HUES64 (cell line): ENCODE data around the gene THOC2.
"Not testable (repeated sequence)": the region's sequence is repeated elsewhere in the genome, so short reads cannot be mapped to it uniquely, and the experiment has no call there.

Experiments
- H3K27ac ChIP-seq: 2 replicates; pipeline ENCODE4 v1.7.0; 2013; ENCODE audit warnings: low read depth, low read length, inconsistent platforms
- H3K27me3 ChIP-seq: 2 replicates; pipeline ENCODE4 v1.6.1; 2013; ENCODE audit warnings: mild to moderate bottlenecking, low read length; ENCODE audit not compliant: insufficient read depth
- H3K36me3 ChIP-seq: 2 replicates; pipeline ENCODE4 v1.6.1; 2013; ENCODE audit warnings: mild to moderate bottlenecking, low read length; ENCODE audit not compliant: insufficient read depth
- H3K4me1 ChIP-seq: 2 replicates; pipeline ENCODE4 v1.6.1; 2013; ENCODE audit warnings: mild to moderate bottlenecking, low read length, moderate library complexity; ENCODE audit not compliant: insufficient read depth
- H3K4me3 ChIP-seq: 2 replicates; pipeline ENCODE4 v1.5.1; 2013; ENCODE audit warnings: mild to moderate bottlenecking, low read length, moderate library complexity
- H3K9ac ChIP-seq: 2 replicates; pipeline ENCODE4 v1.6.1; 2013; ENCODE audit warnings: mild to moderate bottlenecking, low read depth, low read length
- H3K9me3 ChIP-seq: 2 replicates; pipeline ENCODE4 v1.6.1; 2013; ENCODE audit warnings: low read depth, low read length; ENCODE audit not compliant: insufficient read depth
- WGBS: fragments of 150-250, 120-280 bp; methylation state at CpG from one replicate; pipeline ENCODE4 v1.1.7; 2013; ENCODE audit warnings: missing lambda C conversion rate; 5-methylcytosine and 5-hydroxymethylcytosine counted together

THOC2 gene

DNA sequence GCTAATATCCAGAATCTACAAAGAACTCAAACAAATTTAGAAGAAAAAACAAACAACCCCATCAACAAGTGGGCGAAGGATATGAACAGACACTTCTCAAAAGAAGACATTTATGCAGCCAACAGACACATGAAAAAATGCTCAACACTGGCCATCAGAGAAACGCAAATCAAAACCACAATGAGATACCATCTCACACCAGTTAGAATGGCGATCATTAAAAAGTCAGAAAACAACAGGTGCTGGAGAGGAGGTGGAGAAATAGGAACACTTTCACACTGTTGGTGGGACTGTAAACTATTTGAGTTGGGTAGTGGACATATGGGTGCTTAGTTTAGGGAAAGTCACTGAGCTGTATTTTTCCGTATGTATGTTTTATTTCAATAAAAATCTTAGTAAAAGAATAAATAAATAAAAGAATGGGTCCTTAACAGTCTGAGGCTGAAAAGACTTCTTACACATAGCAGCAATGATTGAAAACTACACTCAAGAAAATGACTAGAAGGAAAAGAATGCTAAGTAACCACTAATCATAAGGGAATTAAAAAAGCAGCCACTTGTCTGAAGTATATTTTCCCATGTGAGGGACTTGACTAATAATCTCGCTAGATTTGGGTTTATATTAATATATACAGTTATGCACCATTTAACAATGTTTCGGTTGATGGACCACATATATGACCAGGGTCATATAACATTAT, 68.2 kb downstream of the THOC2 start:
- WGBS: 100% methylated on average over 2 of the region's 6 CpGs
- H3K9ac ChIP-seq: not testable (repeated sequence)
- peaks cover 62% of the 10 kb centered on the region for H3K36me3 ChIP-seq

DNA sequence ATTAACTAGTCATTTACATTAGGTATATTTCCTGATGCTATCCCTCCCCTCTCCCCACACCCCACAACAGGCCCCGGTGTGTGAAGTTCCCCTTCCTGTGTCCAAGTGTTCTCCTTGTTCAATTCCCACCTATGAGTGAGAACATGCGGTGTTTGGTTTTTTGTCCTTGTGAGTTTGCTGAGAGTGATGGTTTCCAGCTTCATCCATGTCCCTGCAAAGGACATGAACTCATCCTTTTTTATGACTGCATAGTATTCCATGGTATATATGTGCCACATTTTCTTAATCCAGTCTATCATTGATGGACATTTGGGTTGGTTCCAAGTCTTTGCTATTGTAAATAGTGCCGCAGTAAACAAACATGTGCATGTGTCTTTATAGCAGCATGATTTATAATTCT, 69.1 kb downstream of the THOC2 start:
- 100% methylated on average over 2 of the region's 3 CpGs for WGBS

More for the DNA sequence above, 68.2 kb downstream of the THOC2 start:
- not testable (repeated sequence) for H3K27me3 ChIP-seq, H3K27ac ChIP-seq, H3K4me3 ChIP-seq, H3K4me1 ChIP-seq, H3K9me3 ChIP-seq

DNA sequence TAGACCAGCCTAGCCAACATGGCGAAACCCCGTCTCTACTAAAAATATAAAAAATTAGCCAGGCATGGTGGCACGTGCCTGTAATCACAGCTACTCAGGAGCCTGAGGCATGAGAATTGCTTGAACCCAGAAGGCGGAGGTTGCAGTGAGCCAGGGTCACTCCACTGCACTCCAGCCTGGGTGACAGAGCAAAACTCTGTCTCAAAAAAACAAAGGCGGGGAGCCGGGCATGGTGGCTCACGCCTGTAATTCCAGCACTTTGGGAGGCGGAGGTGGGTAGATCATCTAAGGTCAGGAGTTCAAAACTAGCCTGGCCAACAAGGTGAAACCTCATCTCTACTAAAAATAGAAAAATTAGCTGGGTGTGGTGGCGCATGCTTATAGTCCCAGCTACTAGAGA, 76.3 kb downstream of the THOC2 start:
- H3K27me3 ChIP-seq, H3K9me3 ChIP-seq, H3K9ac ChIP-seq, H3K4me1 ChIP-seq, H3K27ac ChIP-seq, H3K4me3 ChIP-seq: not testable (repeated sequence)
- H3K36me3 ChIP-seq: peaks cover 14% of the 10 kb centered on the region; the same call in 1 of the 2 replicates
- 90% methylated on average over 8 of the region's 9 CpGs for WGBS

More for the DNA sequence above, 69.1 kb downstream of the THOC2 start:
- H3K9ac ChIP-seq, H3K9me3 ChIP-seq, H3K27ac ChIP-seq, H3K27me3 ChIP-seq, H3K4me3 ChIP-seq, H3K4me1 ChIP-seq: not testable (repeated sequence)
- H3K36me3 ChIP-seq: peaks cover 62% of the 10 kb centered on the region

DNA sequence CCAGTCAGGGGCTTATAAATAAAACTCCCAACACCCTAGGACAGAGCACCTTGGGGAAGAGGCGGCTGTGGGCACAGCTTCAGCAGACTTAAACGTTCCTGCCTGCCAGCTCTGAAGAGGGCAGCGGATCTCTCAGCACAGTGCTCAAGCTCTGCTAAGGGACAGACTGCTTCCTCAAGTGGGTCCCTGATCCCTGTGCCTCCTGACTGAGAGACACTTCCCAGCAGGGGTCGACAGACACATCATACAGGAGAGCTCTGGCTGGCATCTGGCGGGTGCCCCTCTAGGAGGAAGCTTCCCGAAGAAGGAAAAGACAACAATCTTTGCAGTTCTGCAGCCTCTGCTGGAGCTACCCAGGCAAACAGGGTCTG, 84.1 kb downstream of the THOC2 start:
- H3K4me1 ChIP-seq, H3K27me3 ChIP-seq, H3K9ac ChIP-seq, H3K9me3 ChIP-seq: not testable (repeated sequence)
- Histone ChIP-seq H3K4me3 (peak overlapping the region; percentile 30), H3K36me3 (peaks cover 11% of the 10 kb centered on the region), H3K27ac (peak overlapping the region; percentile 74; the same call in 1 of the 2 replicates)
- WGBS: 10% methylated on average over 6 of the region's 6 CpGs

DNA sequence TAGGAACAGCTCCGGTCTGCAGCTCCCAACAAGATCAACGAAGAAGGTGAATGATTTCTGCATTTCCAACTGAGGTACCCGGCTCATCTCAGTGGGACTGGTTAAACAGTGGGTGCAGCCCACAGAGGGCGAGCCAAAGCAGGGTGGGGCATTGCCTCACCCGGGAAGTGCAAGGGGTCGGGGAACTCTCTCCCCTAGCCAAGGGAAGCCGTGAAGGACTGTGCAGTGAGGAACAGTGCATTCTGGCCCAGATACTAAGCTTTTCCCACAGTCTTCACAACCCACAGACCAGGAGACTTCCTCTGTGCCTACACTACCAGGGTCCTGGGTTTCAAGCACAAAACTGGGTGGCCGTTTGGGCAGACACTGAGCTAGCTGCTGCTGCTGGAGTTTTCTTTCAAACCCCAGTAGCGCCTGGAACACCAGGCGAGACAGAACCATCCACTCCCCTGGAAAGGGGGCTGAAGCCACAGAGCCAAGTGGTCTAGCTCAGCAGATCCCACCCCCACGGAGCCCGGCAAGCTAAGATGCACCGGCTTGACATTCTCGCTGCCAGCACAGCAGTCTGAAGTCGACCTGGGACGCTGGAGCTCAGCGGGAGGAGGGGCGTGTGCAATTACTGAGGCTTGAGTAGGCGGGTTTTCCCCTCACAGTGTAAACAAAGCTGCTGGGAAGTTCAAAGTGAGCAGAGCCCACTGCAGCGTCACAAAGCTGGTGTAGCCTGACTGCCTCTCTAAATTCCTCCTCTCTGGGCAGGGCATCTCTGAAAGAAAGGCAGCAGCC, 84.6 kb downstream of the THOC2 start:
- H3K4me1 ChIP-seq: peaks cover 4% of the 10 kb centered on the region; the same call in 1 of the 2 replicates
- no peak overlapping the region for H3K4me3 ChIP-seq
- H3K36me3 ChIP-seq: peaks cover 13% of the 10 kb centered on the region
- WGBS: 34% methylated on average over 20 of the region's 20 CpGs
- no peaks in the 10 kb centered on the region for H3K27me3 ChIP-seq
- H3K9ac ChIP-seq: no peak overlapping the region
- peak overlapping the region; percentile 74; the same call in 1 of the 2 replicates for H3K27ac ChIP-seq
- no peaks in the 10 kb centered on the region for H3K9me3 ChIP-seq

DNA sequence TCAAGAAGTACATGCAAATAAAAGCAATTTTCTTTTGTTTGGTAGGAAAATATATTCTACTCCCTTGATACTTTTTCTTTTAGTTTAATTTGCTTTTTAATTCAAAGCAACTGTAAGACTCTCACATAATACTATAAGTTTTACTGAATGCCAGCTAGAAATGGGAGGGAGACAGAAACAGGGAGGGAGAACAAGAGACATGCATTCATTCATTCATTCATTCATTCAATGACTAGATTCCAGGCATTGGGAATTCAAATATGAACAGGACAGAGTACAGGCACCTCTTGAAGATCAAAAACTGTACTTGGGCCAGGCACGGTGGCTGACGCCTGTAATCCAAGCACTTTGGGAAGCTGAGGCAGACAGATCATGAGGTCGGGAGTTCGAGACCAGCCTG, 85.6 kb downstream of the THOC2 start:
- H3K4me1 ChIP-seq: peaks cover 4% of the 10 kb centered on the region; the same call in 1 of the 2 replicates
- no peak overlapping the region for H3K4me3 ChIP-seq
- no peak overlapping the region for H3K27ac ChIP-seq
- H3K36me3 ChIP-seq: peaks cover 14% of the 10 kb centered on the region
- WGBS: 98% methylated on average over 4 of the region's 4 CpGs
- no peaks in the 10 kb centered on the region for H3K9me3 ChIP-seq
- no peak overlapping the region for H3K9ac ChIP-seq
- H3K27me3 ChIP-seq: no peaks in the 10 kb centered on the region

DNA sequence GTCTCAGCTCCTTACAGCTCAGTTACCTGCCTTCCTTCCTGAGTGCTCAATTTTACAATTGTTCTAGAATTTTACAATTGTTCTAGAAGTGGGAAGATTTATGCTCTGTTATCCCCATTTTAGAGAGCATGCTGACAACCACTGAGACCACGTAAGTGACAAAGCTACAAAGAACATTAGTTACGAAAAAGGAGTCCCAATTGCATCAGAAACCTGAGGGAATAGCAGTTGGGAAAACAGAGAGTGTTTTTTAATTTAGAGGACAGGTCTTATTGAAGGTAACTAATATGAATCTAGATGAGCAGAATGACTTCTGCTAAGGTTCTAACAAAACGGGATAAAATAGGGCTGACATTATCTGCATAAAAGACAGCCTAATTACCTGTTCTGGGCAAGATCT, 103.3 kb downstream of the THOC2 start:
- H3K27ac ChIP-seq: no peak overlapping the region
- no peaks in the 10 kb centered on the region for H3K9me3 ChIP-seq
- no peaks in the 10 kb centered on the region for H3K4me1 ChIP-seq
- H3K4me3 ChIP-seq: no peak overlapping the region
- H3K9ac ChIP-seq: no peak overlapping the region
- WGBS: 94% methylated on average over 3 of the region's 3 CpGs
- H3K27me3 ChIP-seq: no peaks in the 10 kb centered on the region
- peaks cover 80% of the 10 kb centered on the region for H3K36me3 ChIP-seq

DNA sequence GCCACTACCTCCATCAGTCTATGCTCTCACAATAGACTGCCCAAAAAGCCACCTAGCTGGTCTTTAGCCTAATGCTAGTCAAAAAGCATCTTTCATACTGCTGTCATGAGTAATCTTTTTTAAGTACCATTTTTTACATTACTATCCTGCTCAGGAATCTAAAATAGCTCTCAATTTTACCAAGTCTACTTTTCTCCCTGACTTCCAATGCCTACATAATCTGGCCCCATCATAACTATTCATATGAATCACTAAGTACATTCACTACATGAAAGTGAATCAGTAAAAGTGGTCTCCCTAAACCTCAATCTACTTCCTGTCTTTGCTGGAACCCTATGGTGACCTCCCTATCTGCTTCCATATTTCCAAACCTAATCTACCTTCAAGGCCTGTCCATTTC, 105.9 kb downstream of the THOC2 start:
- Histone ChIP-seq H3K4me1 (no peaks in the 10 kb centered on the region), H3K4me3 (no peak overlapping the region), H3K9ac (no peak overlapping the region), H3K36me3 (peaks cover 83% of the 10 kb centered on the region), H3K27ac (no peak overlapping the region), H3K9me3 (no peaks in the 10 kb centered on the region), H3K27me3 (no peaks in the 10 kb centered on the region)

DNA sequence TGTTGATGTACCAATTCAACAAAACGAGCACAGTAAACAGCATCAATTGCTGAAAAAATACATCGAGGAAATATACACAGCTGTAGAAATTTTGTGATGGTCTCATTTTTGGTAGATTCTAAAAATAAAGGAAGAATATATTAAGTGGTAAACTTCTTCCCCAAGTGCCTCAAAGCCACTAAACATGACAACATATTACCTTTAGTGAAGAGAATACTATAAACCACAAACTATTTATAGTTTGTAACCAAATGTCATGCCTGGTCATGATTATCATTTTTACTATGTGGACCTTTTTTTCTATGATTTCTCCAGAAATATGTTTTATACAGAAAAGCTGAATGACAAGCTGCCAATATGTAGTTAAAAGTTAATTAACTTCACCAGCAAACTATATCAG, 106.9 kb downstream of the THOC2 start:
- no peaks in the 10 kb centered on the region for H3K27me3 ChIP-seq
- no peaks in the 10 kb centered on the region for H3K4me1 ChIP-seq
- H3K9ac ChIP-seq: no peak overlapping the region
- peaks cover 79% of the 10 kb centered on the region for H3K36me3 ChIP-seq
- no peak overlapping the region for H3K27ac ChIP-seq
- 91% methylated on average over 2 of the region's 2 CpGs for WGBS
- no peak overlapping the region for H3K4me3 ChIP-seq
- no peaks in the 10 kb centered on the region for H3K9me3 ChIP-seq

DNA sequence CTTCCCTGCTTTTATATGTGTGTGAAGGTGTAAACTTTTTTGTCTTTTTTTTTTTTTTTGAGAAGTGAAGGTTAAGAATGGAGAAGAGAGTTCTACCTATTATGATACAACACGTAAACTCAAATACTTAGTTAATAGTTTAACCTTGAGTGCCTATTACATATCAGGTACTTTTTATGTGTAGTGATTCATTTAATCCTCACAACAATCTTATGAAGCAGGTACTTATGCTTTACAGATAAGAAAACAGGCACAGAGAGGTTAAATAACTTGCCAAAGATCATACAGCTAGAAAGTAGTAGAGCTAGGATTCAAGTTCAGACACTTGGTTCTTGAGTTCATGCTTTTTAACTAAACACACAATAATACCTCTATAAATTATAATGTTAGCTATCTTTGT, 107.4 kb downstream of the THOC2 start:
- Histone ChIP-seq H3K4me1 (no peaks in the 10 kb centered on the region), H3K4me3 (no peak overlapping the region), H3K27ac (no peak overlapping the region), H3K27me3 (no peaks in the 10 kb centered on the region), H3K36me3 (peaks cover 80% of the 10 kb centered on the region), H3K9ac (no peak overlapping the region), H3K9me3 (no peaks in the 10 kb centered on the region)
- WGBS: no CpG with 5 or more reads among the region's 1 CpG

DNA sequence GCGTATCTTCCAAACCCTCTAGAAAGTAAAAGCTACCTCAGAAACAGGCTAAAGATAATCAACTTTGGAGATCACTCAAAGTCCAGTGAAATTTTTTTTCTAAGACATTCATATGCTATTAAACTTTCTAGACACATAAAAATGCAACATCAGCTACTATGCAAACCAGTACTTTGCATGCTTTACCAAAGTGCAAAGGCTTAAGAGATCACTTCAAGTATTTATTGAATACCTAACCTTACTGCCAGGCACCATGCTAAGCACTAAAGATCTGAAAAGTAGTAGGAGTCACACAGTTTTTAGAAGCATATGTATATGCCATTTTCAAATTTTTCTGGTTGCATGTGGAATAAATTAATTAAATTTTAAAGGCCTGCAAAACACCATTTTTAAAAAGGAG, 115.8 kb downstream of the THOC2 start:
- no peak overlapping the region for H3K27ac ChIP-seq
- no peaks in the 10 kb centered on the region for H3K27me3 ChIP-seq
- H3K4me3 ChIP-seq: no peak overlapping the region
- 100% methylated on average over 1 of the region's 1 CpG for WGBS
- no peaks in the 10 kb centered on the region for H3K9me3 ChIP-seq
- H3K36me3 ChIP-seq: peaks cover 60% of the 10 kb centered on the region
- H3K4me1 ChIP-seq: no peaks in the 10 kb centered on the region
- no peak overlapping the region for H3K9ac ChIP-seq
